ENCODE data around the gene NPDC1. TPM values are rescaled to one million over a fixed set of nuclear protein-coding genes. Genes with fewer than 3 reads are reported as not detected.

Gene NPDC1
- total and polyA plus RNA-seq, 2 of the 8 experiments (the other 6 are each of a cell fraction or from before 2014, with no cell fraction given) = 26.2 to 44.1 TPM

GRCh38 chr9:137037483-137037882 lies 8.5 kb downstream of the NPDC1 start (continued):
- no peak for TF ChIP-seq CHD7 (IDR thresholded peaks at IDR 0.05; ENCODE audit: insufficient replicate concordance, low read length)
- TF ChIP-seq ZNF274 (IDR thresholded peaks at IDR 0.05; ENCODE audit: borderline replicate concordance, extremely low read depth, low read length) = no peak
- TF ChIP-seq HDAC2 (IDR thresholded peaks at IDR 0.05; ENCODE audit: borderline replicate concordance in 1 of 2, low read depth in 2 of 2, low read length in 2 of 2) = no peak
- TF ChIP-seq SUZ12 (IDR thresholded peaks at IDR 0.05; ENCODE audit: low read length) = no peak
- TF ChIP-seq TEAD4 (IDR thresholded peaks at IDR 0.05; ENCODE audit: low read depth, low read length) = no peak
- no peak for TF ChIP-seq CBX5 (IDR thresholded peaks at IDR 0.05; ENCODE audit: low read depth, low read length)
- TF ChIP-seq CHD2 (IDR thresholded peaks at IDR 0.05; ENCODE audit: low read length) = no peak
- TF ChIP-seq EZH2 (IDR thresholded peaks at IDR 0.05; ENCODE audit: low read depth, low read length, severe bottlenecking) = no peak
- TF ChIP-seq BRCA1 (IDR thresholded peaks at IDR 0.05; ENCODE audit: low read depth, low read length) = no peak
- no peak for TF ChIP-seq EP300 (IDR thresholded peaks at IDR 0.05; ENCODE audit: borderline replicate concordance in 1 of 2, low read depth in 2 of 2, low read length in 2 of 2)
- TF ChIP-seq GABPA (IDR thresholded peaks at IDR 0.05; ENCODE audit: borderline replicate concordance, insufficient read depth, low read length) = no peak
- no peak for TF ChIP-seq KDM5A (IDR thresholded peaks at IDR 0.05; ENCODE audit: low read length)
